GM23338 (cell line): ENCODE measurements around the gene MATK.

Experiments used
- CREB1 ChIP-seq: fragments of 250-450 bp; sonication (Bioruptor Pico); IDR thresholded peaks from 2 replicates; pipeline ENCODE4 v1.5.0; 2020; ENCODE audit warnings: low read depth, mild to moderate bottlenecking, moderate library complexity
- EZH2 ChIP-seq: fragments of 200-600 bp; sonication (generic); IDR thresholded peaks from one replicate; pipeline ENCODE4 v1.8.0; 2017; ENCODE audit warnings: antibody characterized with exemption, mild to moderate bottlenecking, low read depth; ENCODE audit not compliant: unreplicated experiment
- POLR2AphosphoS5 ChIP-seq: IDR thresholded peaks from 2 replicates; pipeline ENCODE4 v1.6.1; 2016; ENCODE audit warnings: antibody characterized with exemption, low read depth
- ZNF331 ChIP-seq: fragments of 250-450 bp; sonication (Bioruptor Pico); IDR thresholded peaks from 2 replicates; pipeline ENCODE4 v1.5.0; 2020; ENCODE audit warnings: low read depth, mild to moderate bottlenecking, moderate library complexity
- ZNF462 ChIP-seq: fragments of 250-450 bp; sonication (Bioruptor Pico); IDR thresholded peaks from 2 replicates; pipeline ENCODE4 v1.5.0; 2020; ENCODE audit warnings: mild to moderate bottlenecking, moderate library complexity
- TF ChIP-seq, protein P1 (sequence below), 2 experiments: fragments of 200-600 bp in 1 of 2; sonication (generic) in 1 of 2; conservative IDR thresholded peaks; 2 replicates each; pipeline versions ENCODE4 v1.5.1 to v1.6.1; 2016 to 2017; ENCODE audit warnings: antibody characterized with exemption in 2 of 2, low read depth in 2 of 2, mild to moderate bottlenecking in 2 of 2, moderate library complexity in 1 of 2
- TF ChIP-seq, protein P2 (sequence below): IDR thresholded peaks from one replicate; pipeline ENCODE4 v1.6.1; 2018; ENCODE audit warnings: antibody characterized with exemption; ENCODE audit not compliant: unreplicated experiment

DNA sequence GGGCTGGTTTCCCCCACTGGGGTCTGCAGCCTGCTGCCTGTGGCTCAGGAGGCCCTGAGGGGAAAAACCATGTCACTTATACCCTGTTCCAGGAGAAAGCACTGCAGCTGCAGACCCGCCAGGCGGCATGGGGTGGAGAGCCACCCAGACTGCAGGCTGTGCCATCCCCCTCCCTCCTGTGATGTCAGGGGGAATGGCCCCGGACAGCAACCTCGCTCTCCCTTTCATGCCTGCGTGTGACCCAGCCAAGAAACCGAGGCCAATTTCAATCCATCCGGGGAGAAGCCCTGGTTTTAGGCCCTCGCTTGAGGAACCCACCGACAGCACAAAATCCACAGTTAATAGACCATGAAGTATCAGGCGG lies 37.2 kb upstream of the MATK start:
- TF ChIP-seq, protein P1, sequence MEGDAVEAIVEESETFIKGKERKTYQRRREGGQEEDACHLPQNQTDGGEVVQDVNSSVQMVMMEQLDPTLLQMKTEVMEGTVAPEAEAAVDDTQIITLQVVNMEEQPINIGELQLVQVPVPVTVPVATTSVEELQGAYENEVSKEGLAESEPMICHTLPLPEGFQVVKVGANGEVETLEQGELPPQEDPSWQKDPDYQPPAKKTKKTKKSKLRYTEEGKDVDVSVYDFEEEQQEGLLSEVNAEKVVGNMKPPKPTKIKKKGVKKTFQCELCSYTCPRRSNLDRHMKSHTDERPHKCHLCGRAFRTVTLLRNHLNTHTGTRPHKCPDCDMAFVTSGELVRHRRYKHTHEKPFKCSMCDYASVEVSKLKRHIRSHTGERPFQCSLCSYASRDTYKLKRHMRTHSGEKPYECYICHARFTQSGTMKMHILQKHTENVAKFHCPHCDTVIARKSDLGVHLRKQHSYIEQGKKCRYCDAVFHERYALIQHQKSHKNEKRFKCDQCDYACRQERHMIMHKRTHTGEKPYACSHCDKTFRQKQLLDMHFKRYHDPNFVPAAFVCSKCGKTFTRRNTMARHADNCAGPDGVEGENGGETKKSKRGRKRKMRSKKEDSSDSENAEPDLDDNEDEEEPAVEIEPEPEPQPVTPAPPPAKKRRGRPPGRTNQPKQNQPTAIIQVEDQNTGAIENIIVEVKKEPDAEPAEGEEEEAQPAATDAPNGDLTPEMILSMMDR (conservative IDR thresholded peaks at IDR 0.05; ENCODE audit: low read depth in 2 of 2): no peak
- TF ChIP-seq, protein P2, sequence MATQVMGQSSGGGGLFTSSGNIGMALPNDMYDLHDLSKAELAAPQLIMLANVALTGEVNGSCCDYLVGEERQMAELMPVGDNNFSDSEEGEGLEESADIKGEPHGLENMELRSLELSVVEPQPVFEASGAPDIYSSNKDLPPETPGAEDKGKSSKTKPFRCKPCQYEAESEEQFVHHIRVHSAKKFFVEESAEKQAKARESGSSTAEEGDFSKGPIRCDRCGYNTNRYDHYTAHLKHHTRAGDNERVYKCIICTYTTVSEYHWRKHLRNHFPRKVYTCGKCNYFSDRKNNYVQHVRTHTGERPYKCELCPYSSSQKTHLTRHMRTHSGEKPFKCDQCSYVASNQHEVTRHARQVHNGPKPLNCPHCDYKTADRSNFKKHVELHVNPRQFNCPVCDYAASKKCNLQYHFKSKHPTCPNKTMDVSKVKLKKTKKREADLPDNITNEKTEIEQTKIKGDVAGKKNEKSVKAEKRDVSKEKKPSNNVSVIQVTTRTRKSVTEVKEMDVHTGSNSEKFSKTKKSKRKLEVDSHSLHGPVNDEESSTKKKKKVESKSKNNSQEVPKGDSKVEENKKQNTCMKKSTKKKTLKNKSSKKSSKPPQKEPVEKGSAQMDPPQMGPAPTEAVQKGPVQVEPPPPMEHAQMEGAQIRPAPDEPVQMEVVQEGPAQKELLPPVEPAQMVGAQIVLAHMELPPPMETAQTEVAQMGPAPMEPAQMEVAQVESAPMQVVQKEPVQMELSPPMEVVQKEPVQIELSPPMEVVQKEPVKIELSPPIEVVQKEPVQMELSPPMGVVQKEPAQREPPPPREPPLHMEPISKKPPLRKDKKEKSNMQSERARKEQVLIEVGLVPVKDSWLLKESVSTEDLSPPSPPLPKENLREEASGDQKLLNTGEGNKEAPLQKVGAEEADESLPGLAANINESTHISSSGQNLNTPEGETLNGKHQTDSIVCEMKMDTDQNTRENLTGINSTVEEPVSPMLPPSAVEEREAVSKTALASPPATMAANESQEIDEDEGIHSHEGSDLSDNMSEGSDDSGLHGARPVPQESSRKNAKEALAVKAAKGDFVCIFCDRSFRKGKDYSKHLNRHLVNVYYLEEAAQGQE: no peak
- TF ChIP-seq EZH2: no peak
- no peak for TF ChIP-seq POLR2AphosphoS5
- no peak for TF ChIP-seq ZNF331
- TF ChIP-seq ZNF462 (CRISPR knock-in tag): no peak
- no peak for TF ChIP-seq CREB1 (CRISPR knock-in tag)
